NB4 (cell line): ENCODE measurements around the gene GTSE1.

ENCODE experiments used
- POLR2A ChIP-seq: IDR thresholded peaks from 2 replicates; pipeline ENCODE4 v1.6.1; 2011; ENCODE audit warnings: mild to moderate bottlenecking; ENCODE audit not compliant: insufficient read length; ENCODE audit errors: extremely low read depth
- TF ChIP-seq, protein P1 (sequence below): IDR thresholded peaks from one replicate; pipeline ENCODE4 v1.5.1; 2012; ENCODE audit warnings: low read depth, low read length
- TF ChIP-seq, protein P2 (sequence below): IDR thresholded peaks from 2 replicates; pipeline ENCODE4 v1.6.1; 2011; ENCODE audit warnings: low read depth, low read length

GRCh38 chr22:46378426-46379065 is 81.9 kb downstream of the GTSE1 start:
- TF ChIP-seq POLR2A: no peak
- TF ChIP-seq, protein P1, sequence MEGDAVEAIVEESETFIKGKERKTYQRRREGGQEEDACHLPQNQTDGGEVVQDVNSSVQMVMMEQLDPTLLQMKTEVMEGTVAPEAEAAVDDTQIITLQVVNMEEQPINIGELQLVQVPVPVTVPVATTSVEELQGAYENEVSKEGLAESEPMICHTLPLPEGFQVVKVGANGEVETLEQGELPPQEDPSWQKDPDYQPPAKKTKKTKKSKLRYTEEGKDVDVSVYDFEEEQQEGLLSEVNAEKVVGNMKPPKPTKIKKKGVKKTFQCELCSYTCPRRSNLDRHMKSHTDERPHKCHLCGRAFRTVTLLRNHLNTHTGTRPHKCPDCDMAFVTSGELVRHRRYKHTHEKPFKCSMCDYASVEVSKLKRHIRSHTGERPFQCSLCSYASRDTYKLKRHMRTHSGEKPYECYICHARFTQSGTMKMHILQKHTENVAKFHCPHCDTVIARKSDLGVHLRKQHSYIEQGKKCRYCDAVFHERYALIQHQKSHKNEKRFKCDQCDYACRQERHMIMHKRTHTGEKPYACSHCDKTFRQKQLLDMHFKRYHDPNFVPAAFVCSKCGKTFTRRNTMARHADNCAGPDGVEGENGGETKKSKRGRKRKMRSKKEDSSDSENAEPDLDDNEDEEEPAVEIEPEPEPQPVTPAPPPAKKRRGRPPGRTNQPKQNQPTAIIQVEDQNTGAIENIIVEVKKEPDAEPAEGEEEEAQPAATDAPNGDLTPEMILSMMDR: no peak
- TF ChIP-seq, protein P2, sequence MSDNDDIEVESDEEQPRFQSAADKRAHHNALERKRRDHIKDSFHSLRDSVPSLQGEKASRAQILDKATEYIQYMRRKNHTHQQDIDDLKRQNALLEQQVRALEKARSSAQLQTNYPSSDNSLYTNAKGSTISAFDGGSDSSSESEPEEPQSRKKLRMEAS: no peak
